Lung (tissue), 12 donors: ENCODE measurements around the gene UNC5A. TPM values are rescaled to one million over a fixed set of nuclear protein-coding genes. Genes with fewer than 3 reads are reported as not detected.
A peak's percentile ranks its signal among the peaks of the same experiment; 100 is the strongest.

Source experiments
- ATAC-seq: fragments of 200-7000 bp; cut with Tn5 transposase; one replicate; pipeline ENCODE4 v1.9.1; 2020; ENCODE audit warnings: moderate number of reproducible peaks; ENCODE audit not compliant: insufficient read depth, low FRiP score
- DNase-seq, 3 donors: peaks; one replicate each; pipeline ENCODE4 v3.0.0-alpha.2; 2013 to 2017
- H3K27ac ChIP-seq, 2 donors: one replicate each; pipeline ENCODE4 v1.5.1; 2013; ENCODE audit warnings: mild to moderate bottlenecking in 2 of 2, moderate library complexity in 2 of 2, control low read depth in 1 of 2, inconsistent platforms in 1 of 2, low read depth in 1 of 2, low read length in 1 of 2
- H3K27me3 ChIP-seq, 3 donors: one replicate each; pipeline ENCODE4 v1.5.1; 2013; ENCODE audit warnings: low read length in 2 of 3; ENCODE audit not compliant: control insufficient read depth in 3 of 3, insufficient read depth in 3 of 3
- H3K36me3 ChIP-seq, 4 donors: one replicate each; pipeline ENCODE4 v1.5.1; 2013; ENCODE audit warnings: low read length in 4 of 4, mild to moderate bottlenecking in 1 of 4, moderate library complexity in 1 of 4; ENCODE audit not compliant: control insufficient read depth in 4 of 4, insufficient read depth in 4 of 4
- H3K4me1 ChIP-seq, 5 donors: one replicate each; pipeline ENCODE4 v1.5.1; 2013; ENCODE audit warnings: low read length in 5 of 5, mild to moderate bottlenecking in 2 of 5, moderate library complexity in 1 of 5; ENCODE audit not compliant: control insufficient read depth in 5 of 5, insufficient read depth in 5 of 5
- H3K4me3 ChIP-seq: one replicate; pipeline ENCODE4 v1.5.1; 2013; ENCODE audit warnings: mild to moderate bottlenecking, control low read depth, moderate library complexity
- H3K9ac ChIP-seq, 2 donors: one replicate each; pipeline ENCODE4 v1.5.1; 2013; ENCODE audit warnings: low read length in 2 of 2, control low read depth in 1 of 2; ENCODE audit not compliant: insufficient read depth in 1 of 2
- H3K9me3 ChIP-seq, 4 donors: one replicate each; pipeline ENCODE4 v1.5.1; 2013; ENCODE audit warnings: low read length in 3 of 4, mild to moderate bottlenecking in 1 of 4, moderate library complexity in 1 of 4; ENCODE audit not compliant: control insufficient read depth in 4 of 4, insufficient read depth in 3 of 4
- CTCF ChIP-seq: IDR thresholded peaks from 2 replicates; pipeline ENCODE4 v1.5.1; 2012; ENCODE audit warnings: mild to moderate bottlenecking; ENCODE audit errors: control extremely low read depth, extremely low read depth
- whole genome bisulfite sequencing, 2 donors: extraction: QIAGEN DNeasy Blood & Tissue Kit; methylation state at CpG; one replicate each; pipeline ENCODE4 v1.1.7; 2013; 5-methylcytosine and 5-hydroxymethylcytosine counted together
- polyA plus RNA-seq, 2 donors: library from polyadenylated mRNA; stranded (reverse); fragments of 200-250 nt; gene quantifications; one replicate each; pipeline ENCODE4 v1.2.1, GENCODE V29; 2013
- total RNA-seq, 2 donors: library from RNA; depleted of rRNA in 1 of 2; stranded (reverse); fragments of >200 nt in 1 of 2; gene quantifications; one replicate each; pipeline ENCODE4 v1.2.1, GENCODE V29; 2014 to 2021
- donor health status: control.
- donor health status: control.
- donor health status: Bipolar disorder and iron deficiency.
- donor health status: healthy.
- donor health status: DM: yes; HTN: yes; CAD: no.

UNC5A gene
- total and polyA plus RNA-seq, 4 donors = 0.08 to 0.40 (median 0.13) TPM

DNA sequence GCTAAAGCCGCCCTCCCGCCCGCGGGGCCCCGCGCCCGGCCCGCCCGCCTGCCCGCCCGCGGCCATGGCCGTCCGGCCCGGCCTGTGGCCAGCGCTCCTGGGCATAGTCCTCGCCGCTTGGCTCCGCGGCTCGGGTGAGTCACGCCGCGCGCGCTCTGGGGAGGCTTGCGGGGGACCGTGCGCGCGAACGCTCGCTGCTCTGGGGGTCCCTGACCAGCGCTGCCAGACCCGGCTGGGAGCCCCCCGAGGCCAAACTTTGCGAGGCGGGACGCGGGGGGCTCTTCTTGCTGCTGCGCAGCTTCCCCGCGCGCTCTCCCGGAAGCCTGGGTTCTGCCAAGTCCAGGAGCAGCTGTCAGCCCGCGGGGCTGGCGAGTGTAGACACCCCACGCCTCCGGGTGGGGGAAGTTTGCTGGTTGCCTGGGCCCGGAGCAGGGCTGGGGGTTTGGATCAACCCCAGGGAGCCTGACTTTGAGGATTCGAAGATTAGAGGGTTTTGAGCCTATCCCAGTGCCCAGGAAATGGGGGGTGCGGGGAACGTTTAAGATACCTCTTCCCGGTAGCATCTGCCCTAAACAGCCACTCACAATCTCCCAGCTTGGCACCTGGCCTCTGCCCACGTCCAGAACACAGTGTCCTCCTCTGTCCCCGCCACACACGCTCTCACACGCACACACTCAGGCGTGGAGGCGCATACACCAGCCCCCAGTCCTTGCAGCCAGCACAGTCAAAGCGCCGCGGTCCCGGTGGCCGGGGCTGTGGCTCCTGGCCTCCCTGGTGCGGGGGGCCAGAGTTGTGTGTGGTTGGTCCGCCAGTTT, 535 bp downstream of the UNC5A start:
- Histone ChIP-seq H3K9ac (no peak overlapping the region), H3K27me3 (peaks cover 22 to 60% (median 37%) of the 10 kb centered on the region in 3 donors), H3K9me3 (peaks cover 0 to 10% (median 0%) of the 10 kb centered on the region in 4 donors), H3K4me1 (peaks cover 0 to 9% (median 0%) of the 10 kb centered on the region in 5 donors), H3K4me3 (no peak overlapping the region), H3K36me3 (no peaks in the 10 kb centered on the region), H3K27ac (no peak overlapping the region)
- DNase-seq (no peak), ATAC-seq (no peak)
- TF ChIP-seq CTCF = no peak
- 3 to 6% methylated on average over 47 to 68 of the region's 68 CpGs for WGBS, 2 donors

DNA sequence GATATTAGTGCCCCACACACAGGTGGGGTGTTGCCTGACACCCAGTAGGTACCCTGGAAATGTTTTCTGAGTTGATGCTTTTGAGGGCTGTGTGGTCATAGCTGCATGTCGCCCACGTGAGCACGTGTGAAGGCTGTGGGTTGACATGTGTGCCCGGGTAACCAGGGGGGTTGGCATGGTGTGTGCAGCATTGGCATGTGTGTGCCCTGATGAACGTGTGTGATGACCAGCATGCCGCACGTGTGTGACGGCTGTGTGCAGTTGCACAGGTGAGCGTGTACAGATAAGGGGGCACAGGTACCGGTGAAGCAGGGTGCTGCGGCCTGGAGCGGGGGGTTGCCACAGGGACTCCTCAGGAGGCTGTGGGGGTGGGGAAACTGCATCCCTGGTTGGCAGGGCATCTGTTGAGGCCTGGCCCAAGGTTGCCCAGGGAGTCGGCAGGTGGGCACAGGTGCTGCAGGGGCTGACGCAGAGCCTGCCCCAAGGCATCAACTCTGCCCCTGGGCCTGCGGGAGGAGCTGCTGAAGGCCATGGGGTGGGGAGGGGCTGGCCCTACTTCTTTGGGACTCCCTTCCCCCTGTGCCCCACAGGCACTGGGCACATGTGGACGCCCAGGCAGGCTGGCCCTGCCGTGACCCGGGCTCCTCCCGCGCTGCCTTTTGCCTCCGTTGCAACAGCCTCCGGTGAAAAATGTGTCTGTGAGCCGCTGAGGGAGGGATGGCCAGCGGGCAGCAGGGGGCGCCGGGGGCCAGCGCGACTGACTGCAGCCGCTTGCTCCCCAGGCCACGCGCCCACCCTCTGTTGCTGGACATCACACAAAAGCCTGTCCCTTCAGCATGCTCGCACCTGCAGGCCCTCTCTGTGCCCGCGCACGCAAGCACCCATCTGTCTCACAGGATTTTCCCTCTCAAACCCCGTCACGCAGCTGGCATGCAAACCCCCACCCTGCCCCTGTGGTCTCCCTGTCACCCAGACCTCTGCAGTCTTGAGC, 2.2 kb downstream of the UNC5A start:
- H3K27ac ChIP-seq = no peak overlapping the region
- ATAC-seq (no peak), DNase-seq (peak; percentile 19 to 27 (median 22))
- no peak for TF ChIP-seq CTCF
- no peak overlapping the region for H3K4me3 ChIP-seq
- peaks cover 0 to 7% (median 0%) of the 10 kb centered on the region in 4 donors for H3K9me3 ChIP-seq
- no peaks in the 10 kb centered on the region for H3K36me3 ChIP-seq
- 32 to 44% methylated on average over 32 to 37 of the region's 37 CpGs for WGBS, 2 donors
- H3K27me3 ChIP-seq = peaks cover 22 to 64% (median 46%) of the 10 kb centered on the region in 3 donors
- H3K9ac ChIP-seq = no peak overlapping the region
- H3K4me1 ChIP-seq = peaks cover 0 to 9% (median 0%) of the 10 kb centered on the region in 5 donors

GRCh38 chr5:176813587-176814312, 3.4 kb downstream of the UNC5A start:
- WGBS, 2 donors = 70 to 78% methylated on average over 16 of the region's 16 CpGs
- Histone ChIP-seq H3K9me3 (peaks cover 0 to 6% (median 0%) of the 10 kb centered on the region in 4 donors), H3K27ac (no peak overlapping the region), H3K36me3 (no peaks in the 10 kb centered on the region), H3K4me3 (no peak overlapping the region), H3K27me3 (peaks cover 22 to 60% (median 42%) of the 10 kb centered on the region in 3 donors), H3K9ac (no peak overlapping the region), H3K4me1 (peaks cover 0 to 9% (median 0%) of the 10 kb centered on the region in 5 donors)
- ATAC-seq = no peak
- no peak for TF ChIP-seq CTCF
- no peak for DNase-seq
